Stimulated activated naive B cell treated with anti-CD40 and anti-IgM and Interleukin-4, amounts not matched to agents 10 μg/mL and 1 μg/mL and 100 μg/mL, for 72 hours (primary cell): ENCODE measurements around the gene PLAC1.

ENCODE experiments used
- ATAC-seq, 2 donors: fragments of 150-1000 bp; cut with Tn5 transposase; replicated peaks; 2 replicates each; pipeline ENCODE4 v1.10.0; 2021; ENCODE audit warnings: moderate library complexity in 1 of 2
- DNase-seq: peaks from one replicate; pipeline ENCODE4 v3.0.0; 2021
- H3K27ac Mint-ChIP-seq: one replicate; pipeline ENCODE4 v1.8.0; 2022; ENCODE audit warnings: mild to moderate bottlenecking, mixed read lengths
- H3K27me3 Mint-ChIP-seq, 2 donors: one replicate each; pipeline ENCODE4 v1.8.0; 2022; ENCODE audit warnings: mixed read lengths in 2 of 2
- H3K36me3 Mint-ChIP-seq, 2 donors: one replicate each; pipeline ENCODE4 v1.8.0; 2022; ENCODE audit warnings: mixed read lengths in 2 of 2, mild to moderate bottlenecking in 1 of 2
- H3K4me1 Mint-ChIP-seq, 2 donors: one replicate each; pipeline ENCODE4 v1.8.0; 2022; ENCODE audit warnings: mixed read lengths in 2 of 2, mild to moderate bottlenecking in 1 of 2
- H3K4me3 Mint-ChIP-seq, 2 donors: one replicate each; pipeline ENCODE4 v1.8.0; 2022; ENCODE audit warnings: mild to moderate bottlenecking in 2 of 2, mixed read lengths in 2 of 2, moderate library complexity in 1 of 2
- H3K9me3 Mint-ChIP-seq, 2 donors: one replicate each; pipeline ENCODE4 v1.8.0; 2022; ENCODE audit warnings: mixed read lengths in 2 of 2, mild to moderate bottlenecking in 1 of 2

PLAC1 gene

GRCh38 chrX:134658002-134658759 is at the start of gene PLAC1:
Gene PLAC1, minus strand, starts transcription at chrX:134658471. Its CDS starts 91,789 bp downstream, at chrX:134566682.
- no peak within 1 kb of the TSS for H3K27ac Mint-ChIP-seq
- no peaks in the 10 kb centered on the region for H3K36me3 Mint-ChIP-seq
- no peak within 1 kb of the TSS for H3K4me3 Mint-ChIP-seq
- no peaks in the 10 kb centered on the region for H3K9me3 Mint-ChIP-seq
- no peaks in the 10 kb centered on the region for H3K4me1 Mint-ChIP-seq
- peaks cover 0 to 5% of the 10 kb centered on the region in 2 donors for H3K27me3 Mint-ChIP-seq
- ATAC-seq, result no peak
- no peak for DNase-seq

GRCh38 chrX:134706138-134706537 is 47.9 kb upstream of the PLAC1 start:
- no peak for ATAC-seq
- H3K9me3 Mint-ChIP-seq, result peaks cover 0 to 2% of the 10 kb centered on the region in 2 donors
- H3K4me1 Mint-ChIP-seq, result no peaks in the 10 kb centered on the region
- H3K27me3 Mint-ChIP-seq, result peaks cover 0 to 4% of the 10 kb centered on the region in 2 donors
- no peaks in the 10 kb centered on the region for H3K36me3 Mint-ChIP-seq
- no peak overlapping the region for H3K27ac Mint-ChIP-seq
- no peak overlapping the region for H3K4me3 Mint-ChIP-seq
- no peak for DNase-seq

DNA sequence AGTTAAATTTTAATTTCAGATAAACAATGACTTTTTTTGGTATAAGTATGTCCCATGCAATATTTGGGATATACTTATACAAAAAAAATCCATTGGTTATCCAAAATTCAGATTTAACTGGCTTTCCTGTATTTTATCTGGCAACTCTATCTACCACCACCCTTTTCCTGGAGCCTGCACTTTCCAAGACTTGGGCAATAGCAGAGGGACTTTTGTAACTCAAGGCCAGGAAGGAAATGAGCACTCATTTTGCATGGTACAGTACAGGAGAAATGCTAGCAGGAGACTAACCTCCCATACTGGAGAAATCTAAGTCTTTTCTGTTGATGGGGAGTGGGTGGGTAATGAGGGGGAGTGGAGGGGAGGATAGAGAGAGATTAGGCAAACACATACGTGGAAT is 37.7 kb upstream of the PLAC1 start:
- H3K36me3 Mint-ChIP-seq, result no peaks in the 10 kb centered on the region
- H3K9me3 Mint-ChIP-seq, result no peaks in the 10 kb centered on the region
- H3K27me3 Mint-ChIP-seq, result peaks cover 12 to 14% of the 10 kb centered on the region in 2 donors
- H3K27ac Mint-ChIP-seq, result no peak overlapping the region
- ATAC-seq (no peak), DNase-seq (no peak)
- H3K4me3 Mint-ChIP-seq, result no peak overlapping the region
- H3K4me1 Mint-ChIP-seq, result no peaks in the 10 kb centered on the region

GRCh38 chrX:134694333-134695322 is 36.4 kb upstream of the PLAC1 start:
- no peaks in the 10 kb centered on the region for H3K4me1 Mint-ChIP-seq
- no peak overlapping the region for H3K4me3 Mint-ChIP-seq
- DNase-seq, result no peak
- peaks cover 11 to 12% of the 10 kb centered on the region in 2 donors for H3K27me3 Mint-ChIP-seq
- no peak overlapping the region for H3K27ac Mint-ChIP-seq
- no peak for ATAC-seq
- H3K9me3 Mint-ChIP-seq, result no peaks in the 10 kb centered on the region
- no peaks in the 10 kb centered on the region for H3K36me3 Mint-ChIP-seq

DNA sequence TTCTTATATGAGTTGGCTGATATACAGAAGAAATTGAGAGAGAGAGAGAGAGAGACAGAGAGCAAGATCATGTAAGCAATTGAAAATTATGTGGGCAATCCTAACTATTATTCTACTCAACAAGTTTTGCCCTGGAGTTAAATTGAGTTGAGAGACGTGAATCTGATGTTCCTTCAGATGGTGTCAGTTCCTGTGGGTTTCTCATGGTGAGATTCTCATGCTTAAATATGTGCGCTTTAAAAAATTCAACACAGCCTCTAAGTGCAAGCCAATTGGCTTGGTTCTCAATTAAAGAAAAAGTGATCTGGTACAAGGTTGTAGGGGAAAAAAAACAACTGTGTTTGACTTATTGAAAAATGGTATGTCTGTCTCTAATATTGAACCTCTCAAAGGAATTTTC is 35.4 kb upstream of the PLAC1 start:
- Mint-ChIP-seq H3K36me3 (no peaks in the 10 kb centered on the region), H3K27me3 (peaks cover 6 to 12% of the 10 kb centered on the region in 2 donors), H3K27ac (no peak overlapping the region), H3K9me3 (no peaks in the 10 kb centered on the region), H3K4me3 (no peak overlapping the region), H3K4me1 (no peaks in the 10 kb centered on the region)
- no peak for ATAC-seq
- DNase-seq, result no peak

DNA sequence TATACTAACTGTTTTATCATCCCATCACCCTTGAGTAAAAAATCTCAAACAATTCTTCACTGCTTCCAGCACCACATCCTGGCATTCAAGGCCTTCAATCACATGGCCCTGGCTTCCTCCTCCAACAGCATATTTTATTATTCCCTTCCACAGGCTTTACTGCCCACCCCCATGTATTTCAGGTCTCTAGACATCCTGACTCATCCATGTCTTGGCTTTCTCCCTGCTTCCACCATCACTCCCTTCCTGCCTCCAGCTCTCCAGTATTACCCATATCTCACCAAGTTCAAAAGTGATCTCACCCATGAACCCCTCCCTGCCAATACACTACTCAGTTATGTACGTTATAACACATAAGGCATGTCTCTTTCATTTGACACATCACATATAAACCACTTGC is 34.7 kb upstream of the PLAC1 start:
- no peak for DNase-seq
- no peak for ATAC-seq
- Mint-ChIP-seq H3K27ac (no peak overlapping the region), H3K36me3 (no peaks in the 10 kb centered on the region), H3K27me3 (peaks cover 4 to 12% of the 10 kb centered on the region in 2 donors), H3K4me3 (no peak overlapping the region), H3K4me1 (no peaks in the 10 kb centered on the region), H3K9me3 (no peaks in the 10 kb centered on the region)

- DNase-seq (no peak), ATAC-seq (no peak)
- peaks cover 4 to 12% of the 10 kb centered on the region in 2 donors for H3K27me3 Mint-ChIP-seq
- no peak overlapping the region for H3K4me3 Mint-ChIP-seq
- no peaks in the 10 kb centered on the region for H3K36me3 Mint-ChIP-seq
- no peaks in the 10 kb centered on the region for H3K4me1 Mint-ChIP-seq
- no peaks in the 10 kb centered on the region for H3K9me3 Mint-ChIP-seq
- no peak overlapping the region for H3K27ac Mint-ChIP-seq
These were observed 34.0 kb upstream of the PLAC1 start for GRCh38 chrX:134692233-134692632.

DNA sequence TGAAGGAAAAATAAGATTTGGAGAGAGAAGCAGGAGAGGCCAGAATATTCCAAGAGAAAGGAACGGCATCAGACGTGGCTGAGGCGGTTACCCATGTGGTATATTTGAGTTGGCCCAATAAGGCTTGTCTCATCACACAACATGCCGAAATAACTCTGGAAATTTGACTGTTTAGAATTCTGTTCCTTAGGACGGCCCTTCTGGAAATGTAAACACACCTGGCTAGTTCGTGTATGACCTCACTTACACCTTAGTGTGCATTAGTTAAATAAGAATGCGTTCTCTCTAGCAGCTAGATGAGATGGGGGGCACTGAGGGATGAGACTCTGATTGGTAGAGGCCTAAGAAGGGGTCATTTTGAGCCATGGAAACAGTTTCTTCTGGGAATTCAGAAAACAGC is 33.2 kb upstream of the PLAC1 start:
- peaks cover 4 to 12% of the 10 kb centered on the region in 2 donors for H3K27me3 Mint-ChIP-seq
- no peaks in the 10 kb centered on the region for H3K4me1 Mint-ChIP-seq
- no peaks in the 10 kb centered on the region for H3K9me3 Mint-ChIP-seq
- no peak overlapping the region for H3K4me3 Mint-ChIP-seq
- DNase-seq, result no peak
- no peak for ATAC-seq
- H3K36me3 Mint-ChIP-seq, result no peaks in the 10 kb centered on the region
- H3K27ac Mint-ChIP-seq, result no peak overlapping the region

GRCh38 chrX:134688839-134689238 is 30.6 kb upstream of the PLAC1 start:
- no peaks in the 10 kb centered on the region for H3K4me1 Mint-ChIP-seq
- ATAC-seq, result no peak
- no peak for DNase-seq
- no peaks in the 10 kb centered on the region for H3K9me3 Mint-ChIP-seq
- peaks cover 4 to 12% of the 10 kb centered on the region in 2 donors for H3K27me3 Mint-ChIP-seq
- H3K27ac Mint-ChIP-seq, result no peak overlapping the region
- H3K36me3 Mint-ChIP-seq, result no peaks in the 10 kb centered on the region
- no peak overlapping the region for H3K4me3 Mint-ChIP-seq

DNA sequence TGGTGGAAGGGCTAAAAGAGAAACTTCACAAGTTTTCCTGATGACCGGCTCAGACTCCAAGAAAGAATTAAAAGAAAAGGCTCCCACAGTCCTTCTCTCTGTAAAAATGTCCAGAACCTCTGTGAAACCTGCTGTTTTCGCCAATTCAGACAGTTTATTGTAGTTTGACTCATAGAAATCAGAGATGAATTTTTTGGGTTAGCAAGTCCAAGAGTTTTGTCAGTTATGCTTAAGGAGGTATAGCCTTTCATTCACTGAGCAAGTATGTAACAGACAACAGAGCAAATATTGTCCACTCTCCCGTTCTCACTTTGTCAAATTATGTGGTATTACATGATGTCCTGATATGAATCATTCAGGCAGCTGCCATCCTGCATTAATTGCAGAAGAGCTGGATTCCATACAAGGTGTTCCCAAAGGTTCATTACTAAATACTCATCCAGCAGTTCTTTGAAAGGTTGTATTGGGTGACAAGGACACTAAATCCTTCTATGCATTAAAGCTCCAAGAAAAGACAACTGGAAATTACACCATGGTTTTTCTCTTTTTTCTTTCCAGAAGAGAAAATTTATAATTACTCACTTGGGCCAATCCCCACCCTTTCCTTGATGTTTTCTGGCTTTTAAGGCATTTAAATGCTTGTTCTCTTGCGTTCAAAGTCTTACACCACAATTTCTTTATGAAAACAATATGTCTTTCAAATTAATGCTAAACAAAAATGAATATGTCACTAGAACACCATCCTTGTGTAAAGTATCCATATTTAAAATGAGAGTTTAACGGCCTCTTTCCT is 30.0 kb upstream of the PLAC1 start:
- no peak for DNase-seq
- H3K4me1 Mint-ChIP-seq, result no peaks in the 10 kb centered on the region
- H3K9me3 Mint-ChIP-seq, result no peaks in the 10 kb centered on the region

GRCh38 chrX:134685668-134686067 is 27.4 kb upstream of the PLAC1 start:
- H3K4me3 Mint-ChIP-seq, result no peak overlapping the region
- no peaks in the 10 kb centered on the region for H3K4me1 Mint-ChIP-seq
- ATAC-seq (no peak), DNase-seq (no peak)
- no peak overlapping the region for H3K27ac Mint-ChIP-seq
- H3K9me3 Mint-ChIP-seq, result no peaks in the 10 kb centered on the region
- no peaks in the 10 kb centered on the region for H3K36me3 Mint-ChIP-seq
- H3K27me3 Mint-ChIP-seq, result peaks cover 0 to 4% of the 10 kb centered on the region in 2 donors

More for the DNA sequence above, 30.0 kb upstream of the PLAC1 start:
- no peak overlapping the region for H3K27ac Mint-ChIP-seq
- H3K4me3 Mint-ChIP-seq, result no peak overlapping the region
- no peak for ATAC-seq
- H3K27me3 Mint-ChIP-seq, result peaks cover 4 to 9% of the 10 kb centered on the region in 2 donors
- no peaks in the 10 kb centered on the region for H3K36me3 Mint-ChIP-seq

DNA sequence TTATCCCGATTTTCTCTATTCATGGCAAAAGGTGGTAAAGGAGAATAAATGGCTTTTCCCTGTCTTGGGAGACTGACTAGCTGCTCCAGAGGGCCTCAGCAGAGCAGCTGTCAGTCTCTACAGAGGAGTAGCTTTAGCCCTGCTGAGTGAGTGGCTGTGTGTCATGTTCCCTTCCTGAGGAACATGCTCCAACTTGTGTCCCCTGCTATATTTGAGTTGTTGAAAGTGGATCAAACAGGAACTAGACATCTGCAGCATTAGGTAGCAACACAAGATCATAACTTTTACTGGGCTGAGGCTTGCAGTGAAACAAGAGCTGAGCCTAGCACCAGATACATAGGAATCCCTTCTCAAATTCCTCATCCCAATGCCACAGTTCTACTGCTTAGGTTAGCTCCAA is 26.7 kb upstream of the PLAC1 start:
- no peak overlapping the region for H3K27ac Mint-ChIP-seq
- H3K27me3 Mint-ChIP-seq, result peaks cover 0 to 3% of the 10 kb centered on the region in 2 donors
- H3K4me3 Mint-ChIP-seq, result no peak overlapping the region
- no peaks in the 10 kb centered on the region for H3K9me3 Mint-ChIP-seq
- DNase-seq (no peak), ATAC-seq (no peak)
- no peaks in the 10 kb centered on the region for H3K36me3 Mint-ChIP-seq
- H3K4me1 Mint-ChIP-seq, result no peaks in the 10 kb centered on the region

GRCh38 chrX:134683351-134684005 is 25.2 kb upstream of the PLAC1 start:
- Mint-ChIP-seq H3K4me1 (no peaks in the 10 kb centered on the region), H3K9me3 (no peaks in the 10 kb centered on the region), H3K27ac (no peak overlapping the region), H3K27me3 (no peaks in the 10 kb centered on the region), H3K36me3 (no peaks in the 10 kb centered on the region), H3K4me3 (no peak overlapping the region)
- ATAC-seq, result no peak
- DNase-seq, result no peak

- Mint-ChIP-seq H3K4me3 (no peak overlapping the region), H3K9me3 (no peaks in the 10 kb centered on the region), H3K27ac (no peak overlapping the region), H3K4me1 (no peaks in the 10 kb centered on the region), H3K36me3 (no peaks in the 10 kb centered on the region), H3K27me3 (no peaks in the 10 kb centered on the region)
- ATAC-seq (no peak), DNase-seq (no peak)
These were observed 23.8 kb upstream of the PLAC1 start for GRCh38 chrX:134682081-134682480.
